HepG2 (cell line): Measurements from ENCODE around the gene THRB. TPM values are rescaled to one million over a fixed set of nuclear protein-coding genes. Genes with fewer than 3 reads are reported as not detected.

Experiments used
- AGO2 ChIP-seq: fragments of 200-400 bp; formaldehyde crosslinking; optimal IDR thresholded peaks from 2 replicates; pipeline ENCODE3; 2017; ENCODE audit warnings: mild to moderate bottlenecking, low read depth, low read length, moderate library complexity
- CAMTA2 ChIP-seq: sonication (generic); formaldehyde crosslinking; IDR thresholded peaks from 2 replicates; pipeline ENCODE4 v1.4.0; 2020; ENCODE audit warnings: mild to moderate bottlenecking, missing genetic modification reagents, borderline replicate concordance
- GPBP1L1 ChIP-seq: sonication (generic); formaldehyde crosslinking; IDR thresholded peaks from 2 replicates; pipeline ENCODE4 v1.5.0; 2020; ENCODE audit warnings: mild to moderate bottlenecking, missing genetic modification reagents
- GTF2F1 ChIP-seq: fragments of 150-350 bp; IDR thresholded peaks from 2 replicates; pipeline ENCODE4 v1.6.1; 2014; ENCODE audit warnings: low read length
- HMGXB4 ChIP-seq, 2 experiments: sonication (generic) in 1 of 2; formaldehyde crosslinking in 1 of 2; IDR thresholded peaks; 2 replicates each; pipeline versions ENCODE4 v1.4.0 to v1.6.1; 2018 to 2020; ENCODE audit warnings: missing genetic modification reagents in 2 of 2, borderline replicate concordance in 1 of 2, low read depth in 1 of 2, mild to moderate bottlenecking in 1 of 2, missing biosample characterization in 1 of 2
- HOXA3 ChIP-seq: sonication (generic); formaldehyde crosslinking; IDR thresholded peaks from 2 replicates; pipeline ENCODE4 v1.5.0; 2020; ENCODE audit warnings: missing genetic modification reagents
- KDM5A ChIP-seq: fragments of 200-600 bp; sonication (generic); IDR thresholded peaks from 2 replicates; pipeline ENCODE4 v1.7.0; 2018; ENCODE audit warnings: antibody characterized with exemption, mild to moderate bottlenecking, low read length, borderline replicate concordance
- MAFG ChIP-seq: sonication (generic); formaldehyde crosslinking; IDR thresholded peaks from 2 replicates; pipeline ENCODE4 v1.5.1; 2020; ENCODE audit warnings: mild to moderate bottlenecking, missing genetic modification reagents
- MBD4 ChIP-seq: IDR thresholded peaks from 2 replicates; pipeline ENCODE4 v1.6.1; 2012; ENCODE audit warnings: low read length, inconsistent platforms, borderline replicate concordance
- MTA1 ChIP-seq: sonication (generic); formaldehyde crosslinking; IDR thresholded peaks from 2 replicates; pipeline ENCODE4 v1.4.0; 2020; ENCODE audit warnings: missing genetic modification reagents, mild to moderate bottlenecking, borderline replicate concordance
- MXD3 ChIP-seq: IDR thresholded peaks from 2 replicates; pipeline ENCODE4 v1.6.1; 2016; ENCODE audit warnings: mild to moderate bottlenecking, missing biosample characterization, missing genetic modification reagents
- PRPF4 ChIP-seq: fragments of 200-400 bp; formaldehyde crosslinking; IDR thresholded peaks from 2 replicates; pipeline ENCODE4 v1.6.1; 2016; ENCODE audit warnings: low read length, low read depth; ENCODE audit not compliant: poor library complexity, severe bottlenecking
- RFX5 ChIP-seq: IDR thresholded peaks from 2 replicates; pipeline ENCODE4 v1.6.1; 2011; ENCODE audit warnings: low read depth, low read length, improper control_type of control experiment
- RORA ChIP-seq: sonication (generic); formaldehyde crosslinking; IDR thresholded peaks from 2 replicates; pipeline ENCODE4 v1.5.0; 2020; ENCODE audit warnings: mild to moderate bottlenecking, missing genetic modification reagents, moderate library complexity
- SP140L ChIP-seq: sonication (generic); formaldehyde crosslinking; IDR thresholded peaks from 2 replicates; pipeline ENCODE4 v1.4.0; 2020; ENCODE audit warnings: missing genetic modification reagents, borderline replicate concordance
- TCF7 ChIP-seq: sonication (generic); IDR thresholded peaks from 2 replicates; pipeline ENCODE4 v1.6.1; 2016; ENCODE audit warnings: antibody characterized with exemption, low read depth
- TIGD3 ChIP-seq: sonication (generic); formaldehyde crosslinking; IDR thresholded peaks from 2 replicates; pipeline ENCODE4 v1.5.1; 2020; ENCODE audit warnings: mild to moderate bottlenecking, missing genetic modification reagents, borderline replicate concordance
- ZC3H4 ChIP-seq: sonication (generic); formaldehyde crosslinking; IDR thresholded peaks from 2 replicates; pipeline ENCODE4 v1.4.0; 2020; ENCODE audit warnings: missing genetic modification reagents, borderline replicate concordance
- ZNF280B ChIP-seq: sonication (generic); formaldehyde crosslinking; IDR thresholded peaks from 2 replicates; pipeline ENCODE4 v1.5.0; 2020; ENCODE audit warnings: missing genetic modification reagents, mild to moderate bottlenecking, borderline replicate concordance
- ZNF3 ChIP-seq: IDR thresholded peaks from 2 replicates; pipeline ENCODE4 v1.7.0; 2017; ENCODE audit warnings: inconsistent platforms
- ZNF30 ChIP-seq: sonication (generic); formaldehyde crosslinking; IDR thresholded peaks from 2 replicates; pipeline ENCODE4 v1.5.0; 2020; ENCODE audit warnings: mild to moderate bottlenecking, missing genetic modification reagents
- ZNF775 ChIP-seq: sonication (generic); formaldehyde crosslinking; IDR thresholded peaks from 2 replicates; pipeline ENCODE4 v1.4.0; 2020; ENCODE audit warnings: missing genetic modification reagents, mild to moderate bottlenecking, moderate library complexity, borderline replicate concordance
- ZSCAN9 ChIP-seq: IDR thresholded peaks from 2 replicates; pipeline ENCODE4 v1.6.1; 2016; ENCODE audit warnings: borderline replicate concordance
- polyA plus RNA-seq, 8 experiments: library from polyadenylated mRNA; depleted of rRNA in 3 of 8; stranded (reverse) in 7 of 8; unstranded in 1 of 8; fragments of >200 nt; fragmentation: Illumina TruSeq in 4 of 8; extraction: Trizol in 4 of 8; gene quantifications; 2 replicates each; pipeline versions ENCODE4 v1.2.1 to v1.2.3, GENCODE V29; 2011 to 2016; ENCODE audit warnings: low read depth in 4 of 8, missing spikeins in 1 of 8, mixed read lengths in 1 of 8; ENCODE audit not compliant: insufficient read depth in 1 of 8
- total RNA-seq, 5 experiments: library from RNA; depleted of rRNA; stranded (reverse); fragments of >200 nt; fragmentation: Illumina TruSeq; extraction: Trizol; gene quantifications; 2 replicates each; pipeline ENCODE4 v1.2.3, GENCODE V29; 2016; ENCODE audit warnings: low read depth in 1 of 5

THRB gene
- total and polyA plus RNA-seq, 2 of the 13 experiments (the other 11 are each of a cell fraction or from before 2014, with no cell fraction given), result 4.7 to 22.7 TPM

GRCh38 chr3:24521420-24522145 is 26.9 kb upstream of the THRB start (continued):
- TF ChIP-seq ZNF280B (CRISPR knock-in tag) (no peak), ZNF30 (no peak), AGO2 (peak; percentile 99), ZSCAN9 (CRISPR knock-in tag) (no peak), SP140L (CRISPR knock-in tag) (0 out of 2 replicates have a peak, but pooled peaks have one; percentile 39), TIGD3 (no peak), MAFG (CRISPR knock-in tag) (no peak; the same call in 1 of the 2 replicates), CAMTA2 (0 out of 2 replicates have a peak, but pooled peaks have one; percentile 69), MXD3 (peak; percentile 29; the same call in 1 of the 2 replicates), GTF2F1 (no peak), MTA1 (CRISPR knock-in tag) (peak; percentile 69; the same call in 1 of the 2 replicates), HMGXB4 (CRISPR knock-in tag; IDR thresholded peaks at IDR 0.05; ENCODE audit: borderline replicate concordance in 1 of 2, low read depth in 1 of 2) (peak in 1 of 2 experiments; percentile 59; a peak in 3 of 4 replicates), ZC3H4 (CRISPR knock-in tag) (no peak), RORA (CRISPR knock-in tag) (no peak), HOXA3 (no peak), ZNF3 (CRISPR knock-in tag) (no peak), RFX5 (no peak), MBD4 (no peak), TCF7 (no peak; the same call in 1 of the 2 replicates), PRPF4 (no peak), GPBP1L1 (CRISPR knock-in tag) (no peak), ZNF775 (CRISPR knock-in tag) (no peak), KDM5A (0 out of 2 replicates have a peak, but pooled peaks have one; percentile 7)
